Measurements from ENCODE around the gene LAMA5.

The LAMA5 gene

GRCh38 chr20:62281161-62281933 is 85.8 kb downstream of the LAMA5 start:
- no peak for DNase-seq

GRCh38 chr20:62280303-62280702 is 86.8 kb downstream of the LAMA5 start:
- DNase-seq, result no peak

GRCh38 chr20:62277253-62277652 is 89.9 kb downstream of the LAMA5 start:
- DNase-seq, result no peak

- DNase-seq, result no peak
Observed at GRCh38 chr20:62276439-62276838, 90.7 kb downstream of the LAMA5 start.

GRCh38 chr20:62275219-62275618 is 91.9 kb downstream of the LAMA5 start:
- no peak for DNase-seq

GRCh38 chr20:62274332-62274950 is 92.7 kb downstream of the LAMA5 start:
- no peak for DNase-seq

GRCh38 chr20:62273416-62273815 is 93.7 kb downstream of the LAMA5 start:
- DNase-seq, result no peak

GRCh38 chr20:62272200-62272599 is 94.9 kb downstream of the LAMA5 start:
- DNase-seq, result no peak

- no peak for DNase-seq
Observed at GRCh38 chr20:62269871-62270270, 97.2 kb downstream of the LAMA5 start.

GRCh38 chr20:62269378-62269777 is 97.7 kb downstream of the LAMA5 start:
- DNase-seq, result no peak

GRCh38 chr20:62268228-62268900 is 98.7 kb downstream of the LAMA5 start:
- no peak for DNase-seq

GRCh38 chr20:62267543-62267942 is 99.6 kb downstream of the LAMA5 start:
- DNase-seq, result no peak

- DNase-seq, result no peak
Observed at GRCh38 chr20:62266851-62267250, 100.3 kb downstream of the LAMA5 start.

- DNase-seq, result no peak
Observed at GRCh38 chr20:62266340-62266739, 100.8 kb downstream of the LAMA5 start.

- no peak for DNase-seq
Observed at GRCh38 chr20:62265365-62265764, 101.7 kb downstream of the LAMA5 start.

GRCh38 chr20:62263396-62263795 is 103.7 kb downstream of the LAMA5 start:
- no peak for DNase-seq

GRCh38 chr20:62262064-62262463 is 105.0 kb downstream of the LAMA5 start:
- no peak for DNase-seq

GRCh38 chr20:62259294-62259565 is 107.9 kb downstream of the LAMA5 start:
- no peak for DNase-seq
